ENCODE results near the gene AOC2.

- no peak for TF ChIP-seq POLR2A (IDR thresholded peaks at IDR 0.05; ENCODE audit: low read length)
- TF ChIP-seq GATA1 (IDR thresholded peaks at IDR 0.05; ENCODE audit: low read depth, low read length): no peak
Observed at GRCh38 chr17:42827472-42827871, 16.9 kb upstream of the AOC2 start.

Data from erythroblast (primary cell).